GM12873 (cell line): Measurements from ENCODE around the gene PAX7.

ENCODE experiments used
- CTCF ChIP-seq: IDR thresholded peaks from 2 replicates; pipeline ENCODE4 v1.5.1; 2012; ENCODE audit warnings: low read depth, mild to moderate bottlenecking, moderate library complexity, low read length, control low read depth; ENCODE audit not compliant: insufficient read depth; ENCODE audit errors: missing control alignments

Gene PAX7

GRCh38 chr1:18597160-18598042, 33.2 kb upstream of the PAX7 start:
- TF ChIP-seq CTCF = peak; percentile 98

GRCh38 chr1:18599086-18599485, 31.6 kb upstream of the PAX7 start:
- TF ChIP-seq CTCF = no peak

- TF ChIP-seq CTCF = peak; percentile 28
Measured at GRCh38 chr1:18599704-18600103, 30.9 kb upstream of the PAX7 start.

GRCh38 chr1:18602533-18603211, 28.0 kb upstream of the PAX7 start:
- no peak for TF ChIP-seq CTCF

- TF ChIP-seq CTCF = no peak
Measured at GRCh38 chr1:18603212-18603852, 27.3 kb upstream of the PAX7 start.

GRCh38 chr1:18606443-18607288, 24.0 kb upstream of the PAX7 start:
- no peak for TF ChIP-seq CTCF

GRCh38 chr1:18607289-18607760, 23.3 kb upstream of the PAX7 start:
- TF ChIP-seq CTCF = no peak
